Neural cell (in vitro differentiated cells): ENCODE measurements around the gene ACIN1. TPM values are rescaled to one million over a fixed set of nuclear protein-coding genes. Genes with fewer than 3 reads are reported as not detected.

Source experiments
- H2AFZ ChIP-seq: fragments of 200-600, 300-800 bp; sonication (generic), shearing (Covaris generic); 2 replicates; pipeline ENCODE4 v1.6.0; 2014; ENCODE audit warnings: low read depth, mild to moderate bottlenecking, antibody characterized with exemption, low read length, moderate library complexity
- H3F3A ChIP-seq: fragments of 200-600 bp; shearing (Covaris generic); 2 replicates; pipeline ENCODE4 v1.6.1; 2016; ENCODE audit warnings: mild to moderate bottlenecking, moderate library complexity, mixed read lengths, antibody characterized with exemption, low read length; ENCODE audit not compliant: insufficient read depth, poor library complexity, severe bottlenecking
- H3K27ac ChIP-seq: fragments of 200-600, 300-800 bp; sonication (generic), shearing (Covaris generic); 2 replicates; pipeline ENCODE4 v1.5.1; 2014; ENCODE audit warnings: mild to moderate bottlenecking, low read length, moderate library complexity
- H3K27me3 ChIP-seq: fragments of 300-800, 200-600 bp; sonication (generic), shearing (Covaris generic); 2 replicates; pipeline ENCODE4 v1.6.0; 2014; ENCODE audit warnings: mild to moderate bottlenecking, low read depth, low read length, moderate library complexity; ENCODE audit not compliant: insufficient read depth
- H3K36me3 ChIP-seq: fragments of 300-800, 200-600 bp; sonication (generic), shearing (Covaris generic); 2 replicates; pipeline ENCODE4 v1.5.1; 2014; ENCODE audit warnings: mild to moderate bottlenecking, antibody characterized with exemption, low read length, moderate library complexity; ENCODE audit not compliant: insufficient read depth
- H3K4me2 ChIP-seq: fragments of 300-800, 200-600 bp; sonication (generic), shearing (Covaris generic); 2 replicates; pipeline ENCODE4 v1.6.0; 2014; ENCODE audit warnings: mild to moderate bottlenecking, low read length
- H3K4me3 ChIP-seq: fragments of 300-800, 200-600 bp; sonication (generic), shearing (Covaris generic); 2 replicates; pipeline ENCODE4 v1.5.1; 2014; ENCODE audit warnings: mild to moderate bottlenecking, low read length, moderate library complexity
- H3K79me2 ChIP-seq: fragments of 200-600 bp; shearing (Covaris generic); replicated peaks from 2 replicates; pipeline ENCODE4 v1.6.0; 2014; ENCODE audit warnings: mild to moderate bottlenecking, low read length, moderate library complexity; ENCODE audit not compliant: insufficient read depth
- H3K9ac ChIP-seq: fragments of 300-800, 200-600 bp; sonication (generic), shearing (Covaris generic); 2 replicates; pipeline ENCODE4 v1.6.1; 2016; ENCODE audit warnings: mild to moderate bottlenecking, low read length, mixed read lengths
- H3K9me2 ChIP-seq: fragments of 200-600 bp; shearing (Covaris generic); 2 replicates; pipeline ENCODE4 v1.6.1; 2016; ENCODE audit warnings: mild to moderate bottlenecking, low read length, mixed read lengths; ENCODE audit not compliant: insufficient read depth
- H3K9me3 ChIP-seq: fragments of 200-600, 300-800 bp; sonication (generic), shearing (Covaris generic); 2 replicates; pipeline ENCODE4 v1.6.1; 2016; ENCODE audit warnings: mild to moderate bottlenecking, mixed run types, low read length, moderate library complexity, mixed read lengths
- H4K20me1 ChIP-seq: fragments of 200-600 bp; shearing (Covaris generic); 2 replicates; pipeline ENCODE4 v1.6.1; 2016; ENCODE audit warnings: mild to moderate bottlenecking, mixed run types; ENCODE audit not compliant: insufficient read depth
- CTCF ChIP-seq: fragments of 450-650 bp; IDR thresholded peaks from 2 replicates; pipeline ENCODE4 v1.5.1; 2014; ENCODE audit warnings: antibody characterized with exemption, mild to moderate bottlenecking, moderate library complexity; ENCODE audit not compliant: poor library complexity, severe bottlenecking
- EP300 ChIP-seq: fragments of 450-650 bp; conservative IDR thresholded peaks from 2 replicates; pipeline ENCODE4 v1.6.1; 2014; ENCODE audit warnings: antibody characterized with exemption, mild to moderate bottlenecking, moderate library complexity; ENCODE audit not compliant: poor library complexity, severe bottlenecking
- EZH2 ChIP-seq: fragments of 200-600, 300-800 bp; shearing (Covaris generic), sonication (generic); IDR thresholded peaks from 2 replicates; pipeline ENCODE4 v1.6.1; 2014; ENCODE audit warnings: antibody characterized with exemption, low read length, borderline replicate concordance, mild to moderate bottlenecking; ENCODE audit not compliant: insufficient read depth, poor library complexity, severe bottlenecking
- MXI1 ChIP-seq: fragments of 450-650 bp; conservative IDR thresholded peaks from 2 replicates; pipeline ENCODE4 v1.6.1; 2014; ENCODE audit warnings: antibody characterized with exemption, mild to moderate bottlenecking; ENCODE audit not compliant: poor library complexity, severe bottlenecking
- POLR2AphosphoS5 ChIP-seq: IDR thresholded peaks from 2 replicates; pipeline ENCODE4 v1.6.1; 2012
- RAD21 ChIP-seq: fragments of 450-650 bp; conservative IDR thresholded peaks from 2 replicates; pipeline ENCODE4 v1.6.1; 2014; ENCODE audit warnings: antibody characterized with exemption, mild to moderate bottlenecking, moderate library complexity
- REST ChIP-seq: IDR thresholded peaks from 2 replicates; pipeline ENCODE4 v1.6.1; 2012; ENCODE audit warnings: borderline replicate concordance
- SMC3 ChIP-seq: fragments of 450-650 bp; conservative IDR thresholded peaks from 2 replicates; pipeline ENCODE4 v1.6.1; 2014; ENCODE audit warnings: antibody characterized with exemption, mild to moderate bottlenecking, moderate library complexity; ENCODE audit not compliant: poor library complexity
- TAF1 ChIP-seq: IDR thresholded peaks from 2 replicates; pipeline ENCODE4 v1.6.1; 2012; ENCODE audit warnings: low read depth
- polyA plus RNA-seq: library from polyadenylated mRNA; depleted of rRNA; stranded (reverse); fragments of >200 nt; gene quantifications from 2 replicates; pipeline ENCODE4 v1.2.3, GENCODE V29; 2014

The ACIN1 gene
- polyA plus RNA-seq, 1 donor from 2014 or later, result 143 TPM

GRCh38 chr14:23126548-23127278 is 31.8 kb upstream of the ACIN1 start:
- H3K4me3 ChIP-seq, result no peak overlapping the region
- no peak overlapping the region for H3K9ac ChIP-seq
- no peaks in the 10 kb centered on the region for H3K9me3 ChIP-seq
- H4K20me1 ChIP-seq, result no peaks in the 10 kb centered on the region
- TF ChIP-seq EZH2 (no peak), POLR2AphosphoS5 (no peak), CTCF (no peak), SMC3 (no peak), MXI1 (no peak), TAF1 (no peak), REST (no peak), RAD21 (no peak), EP300 (no peak)
- H3K27me3 ChIP-seq, result no peaks in the 10 kb centered on the region
- H3K27ac ChIP-seq, result no peak overlapping the region
- H3K4me2 ChIP-seq, result no peak overlapping the region
- no peaks in the 10 kb centered on the region for H3K36me3 ChIP-seq
- no peaks in the 10 kb centered on the region for H3F3A ChIP-seq
- H2AFZ ChIP-seq, result no peak overlapping the region
- no peaks in the 10 kb centered on the region for H3K79me2 ChIP-seq
- H3K9me2 ChIP-seq, result no peaks in the 10 kb centered on the region

GRCh38 chr14:23125933-23126524 is 31.1 kb upstream of the ACIN1 start:
- Histone ChIP-seq H2AFZ (no peak overlapping the region), H3K9me3 (no peaks in the 10 kb centered on the region), H4K20me1 (no peaks in the 10 kb centered on the region), H3K9ac (no peak overlapping the region), H3K4me3 (no peak overlapping the region), H3K4me2 (no peak overlapping the region), H3F3A (no peaks in the 10 kb centered on the region), H3K27me3 (no peaks in the 10 kb centered on the region), H3K36me3 (no peaks in the 10 kb centered on the region), H3K9me2 (no peaks in the 10 kb centered on the region), H3K27ac (no peak overlapping the region), H3K79me2 (no peaks in the 10 kb centered on the region)
- no peak for TF ChIP-seq MXI1
- no peak for TF ChIP-seq SMC3
- no peak for TF ChIP-seq RAD21
- TF ChIP-seq EP300, result no peak
- no peak for TF ChIP-seq EZH2
